Activated CD4-positive, alpha-beta T cell treated with anti-CD3 and anti-CD28 coated beads, Interleukin-2, Interleukin-4, amounts not matched to agents 100 ng/mL and 50 ng/mL, durations not matched to agents 16 hours and 8 hours (primary cell): ENCODE measurements around the gene GNG2.
A peak's percentile ranks its signal among the peaks of the same experiment; 100 is the strongest.

ENCODE experiments used
- DNase-seq: peaks from one replicate; pipeline ENCODE4 v3.0.0-alpha.2; 2020; ENCODE audit warnings: low spot score

GNG2 gene

GRCh38 chr14:51856792-51857296, 3.6 kb upstream of the GNG2 start:
- no peak for DNase-seq

- DNase-seq = no peak
Measured at GRCh38 chr14:51859131-51859530, 1.3 kb upstream of the GNG2 start.

DNA sequence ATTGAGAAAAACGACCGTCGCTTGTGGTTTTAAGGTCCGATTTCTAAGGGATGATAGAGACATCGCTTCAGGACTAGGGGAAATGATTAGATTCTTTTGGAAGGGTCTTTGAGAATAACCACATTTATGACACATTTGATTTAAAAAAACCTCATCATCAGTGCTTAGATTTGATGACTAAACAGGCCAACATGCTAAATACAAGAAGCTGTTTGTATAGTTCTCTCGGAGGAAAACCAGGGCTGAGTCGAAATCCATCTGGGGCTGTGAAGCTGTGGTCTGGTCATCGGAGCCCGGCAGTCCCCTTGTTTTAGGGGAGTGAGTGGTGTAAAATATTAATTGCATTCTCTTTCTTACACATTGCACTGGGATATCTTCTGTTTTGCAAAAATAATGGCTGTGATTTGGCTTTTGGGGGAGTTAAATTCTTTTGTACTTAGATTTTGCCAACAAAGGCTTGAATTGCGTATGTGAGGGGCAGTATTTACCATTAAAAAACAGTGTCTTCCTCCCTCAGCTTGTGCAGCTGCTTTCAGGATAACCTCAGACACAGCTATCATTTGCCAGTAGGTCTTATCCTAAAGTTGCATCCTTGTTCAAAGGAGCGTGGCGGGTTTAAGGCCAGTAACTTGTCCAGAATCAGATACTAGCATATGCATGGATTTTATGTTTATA, 550 bp downstream of the GNG2 start:
- no peak for DNase-seq

DNA sequence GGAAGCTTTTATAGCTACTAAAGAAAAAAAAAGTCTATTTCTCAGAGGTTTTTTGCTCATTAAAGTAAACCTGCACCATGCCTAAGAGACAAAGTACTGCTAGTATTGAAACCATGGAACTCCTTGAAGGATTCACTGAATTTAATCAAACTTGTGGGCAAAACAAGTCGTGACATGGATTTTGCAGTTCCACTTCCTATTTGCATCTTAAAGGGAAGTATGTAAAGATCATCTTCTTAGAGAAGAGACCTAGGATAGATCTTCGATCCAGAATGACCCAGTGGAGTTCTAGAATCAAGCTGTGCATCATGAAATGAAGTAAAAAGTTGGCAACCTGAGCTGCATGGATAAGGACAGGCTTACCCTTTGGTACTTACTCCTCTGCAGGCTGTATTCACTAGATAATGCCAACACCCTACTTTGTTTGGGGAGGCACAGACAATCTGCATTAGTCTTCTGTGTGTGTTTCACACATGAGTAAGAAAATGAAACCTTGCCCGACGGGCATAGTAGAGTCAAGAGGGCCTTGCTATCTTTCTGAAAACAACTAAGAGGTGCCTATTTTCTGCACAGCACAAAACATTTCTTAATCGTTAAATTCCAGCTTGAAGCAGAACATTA, 1.9 kb downstream of the GNG2 start:
- DNase-seq = peak; percentile 68

- DNase-seq = no peak
Measured at GRCh38 chr14:51862860-51863259, 2.4 kb downstream of the GNG2 start.

GRCh38 chr14:51865953-51866747, 5.7 kb downstream of the GNG2 start:
- peak; percentile 45 for DNase-seq

- DNase-seq = peak; percentile 51
Measured at GRCh38 chr14:51867741-51868140, 7.3 kb downstream of the GNG2 start.

GRCh38 chr14:51868405-51868804, 8.0 kb downstream of the GNG2 start:
- DNase-seq = no peak

DNA sequence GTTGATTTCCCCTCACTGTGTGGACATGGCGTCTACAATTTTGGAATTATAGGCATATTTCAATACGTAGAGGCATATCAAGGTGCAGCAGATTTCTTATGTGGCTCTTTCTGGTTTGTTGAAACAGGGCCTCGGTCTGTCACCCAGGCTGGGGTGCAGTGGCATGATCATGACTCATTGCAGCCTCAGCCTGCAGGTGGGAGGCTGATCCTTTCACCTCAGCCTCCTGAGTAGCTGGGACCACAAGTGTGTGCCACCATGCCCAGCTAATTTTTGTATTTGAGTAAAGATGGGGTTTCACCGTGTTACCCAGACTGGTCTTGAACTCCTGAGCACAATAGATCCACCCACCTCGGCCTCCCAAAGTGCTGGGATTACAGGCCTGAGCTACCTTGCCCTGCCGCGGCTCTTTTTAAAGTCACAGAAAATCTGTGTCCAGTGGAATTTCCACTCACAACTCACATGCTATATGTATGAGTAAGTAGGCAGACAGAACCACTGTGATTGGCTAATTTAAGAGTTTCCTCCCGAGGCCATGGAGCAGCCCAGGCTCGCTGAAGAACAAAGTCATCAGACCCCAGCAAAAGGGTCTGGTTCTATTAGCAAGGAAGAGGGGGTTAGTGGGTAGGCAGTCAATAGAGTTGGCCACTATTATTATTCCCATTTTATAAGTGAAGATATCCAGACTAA, 9.1 kb downstream of the GNG2 start:
- peak; percentile 80 for DNase-seq

- DNase-seq = no peak
Measured at GRCh38 chr14:51870606-51871005, 10.2 kb downstream of the GNG2 start.

- DNase-seq = peak; percentile 36
Measured at GRCh38 chr14:51871846-51872245, 11.4 kb downstream of the GNG2 start.

- DNase-seq = no peak
Measured at GRCh38 chr14:51872396-51872795, 12.0 kb downstream of the GNG2 start.

GRCh38 chr14:51873221-51873893, 12.9 kb downstream of the GNG2 start:
- DNase-seq = peak; percentile 94

GRCh38 chr14:51877810-51878209, 17.4 kb downstream of the GNG2 start:
- no peak for DNase-seq

DNA sequence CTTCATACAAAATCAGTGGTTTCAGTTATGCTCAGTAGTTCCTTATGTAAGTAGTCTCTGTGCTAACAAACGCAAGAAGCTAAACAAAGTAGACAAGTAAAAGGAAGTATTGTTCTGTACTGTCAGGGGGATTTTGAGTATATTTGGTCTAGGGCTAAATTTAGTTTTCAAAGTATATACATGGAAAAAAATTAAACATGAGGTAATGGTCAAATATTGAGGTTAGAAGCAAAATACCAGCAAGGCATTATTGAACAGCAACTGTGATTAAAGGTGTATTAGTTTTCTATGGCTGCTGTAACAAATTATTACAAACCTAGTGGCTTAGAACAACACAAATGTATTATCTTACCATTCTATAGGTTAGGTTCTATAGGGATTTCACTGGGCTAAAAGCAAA, 18.8 kb downstream of the GNG2 start:
- DNase-seq = no peak

GRCh38 chr14:51880835-51881580, 20.6 kb downstream of the GNG2 start:
- no peak for DNase-seq

GRCh38 chr14:51881636-51882035, 21.2 kb downstream of the GNG2 start:
- no peak for DNase-seq

DNA sequence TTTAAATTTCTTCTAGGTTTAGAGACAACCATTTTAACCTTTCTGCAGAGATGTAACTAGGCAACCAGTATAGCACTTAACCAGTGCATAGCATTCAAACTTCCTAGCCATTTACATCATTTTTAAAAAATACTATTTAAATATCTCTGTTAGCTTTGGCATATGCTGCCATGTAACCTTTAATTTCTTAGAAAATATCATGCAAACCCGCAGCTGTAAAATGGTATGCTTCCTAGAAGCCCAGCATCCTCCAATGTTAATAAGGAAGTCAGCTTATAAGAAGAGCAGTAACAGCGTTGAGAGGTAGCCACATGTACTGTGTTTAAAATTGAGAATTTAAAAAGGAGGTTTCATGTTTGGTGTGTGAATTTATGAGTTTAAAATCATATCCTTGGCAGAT, 22.8 kb downstream of the GNG2 start:
- no peak for DNase-seq

GRCh38 chr14:51884086-51884927, 23.9 kb downstream of the GNG2 start:
- no peak for DNase-seq

GRCh38 chr14:51889851-51890250, 29.4 kb downstream of the GNG2 start:
- DNase-seq = no peak
